Upper lobe of left lung (tissue), 4 donors: Measurements from ENCODE around the gene CDADC1.

ENCODE experiments used
- EP300 ChIP-seq, 4 donors: sonication (generic); formaldehyde crosslinking; IDR thresholded peaks; one replicate each; pipeline ENCODE4 v1.5.1; 2017; ENCODE audit warnings: antibody characterized with exemption in 4 of 4, control low read depth in 2 of 4
- POLR2AphosphoS5 ChIP-seq, 2 donors: sonication (generic); formaldehyde crosslinking; IDR thresholded peaks; one replicate each; pipeline ENCODE4 v1.5.1; 2017; ENCODE audit warnings: antibody characterized with exemption in 2 of 2

GRCh38 chr13:49210114-49210513 is 37.6 kb upstream of the CDADC1 start:
- no peak for TF ChIP-seq EP300 (IDR thresholded peaks at IDR 0.05)
- no peak for TF ChIP-seq POLR2AphosphoS5 (IDR thresholded peaks at IDR 0.05)
